GM12878 (cell line): ENCODE data around the gene DIAPH1. TPM values are rescaled to one million over a fixed set of nuclear protein-coding genes. Genes with fewer than 3 reads are reported as not detected.

Experiments
- BHLHE40 ChIP-seq, 2 experiments: fragments of 450-650 bp in 1 of 2; IDR thresholded peaks; 2 replicates each; pipeline ENCODE4 v1.6.1; 2011 to 2017; ENCODE audit warnings: low read depth in 2 of 2, borderline replicate concordance in 1 of 2, improper control_type of control experiment in 1 of 2, low read length in 1 of 2, mild to moderate bottlenecking in 1 of 2
- CBX5 ChIP-seq: sonication (generic); IDR thresholded peaks from 2 replicates; pipeline ENCODE4 v1.6.1; 2016; ENCODE audit warnings: low read depth, moderate library complexity, mild to moderate bottlenecking, inconsistent platforms
- CREB1 ChIP-seq: IDR thresholded peaks from 2 replicates; pipeline ENCODE4 v1.6.1; 2012; ENCODE audit warnings: low read depth, mild to moderate bottlenecking, inconsistent platforms
- MXI1 ChIP-seq: fragments of 150-350 bp; IDR thresholded peaks from 2 replicates; pipeline ENCODE4 v1.6.1; 2011; ENCODE audit warnings: low read depth, mild to moderate bottlenecking, inconsistent platforms, low read length, improper control_type of control experiment
- NRF1 ChIP-seq: conservative IDR thresholded peaks from 2 replicates; pipeline ENCODE4 v1.6.1; 2011; ENCODE audit warnings: mild to moderate bottlenecking, low read depth, low read length, improper control_type of control experiment
- RUNX3 ChIP-seq: IDR thresholded peaks from 2 replicates; pipeline ENCODE4 v1.6.1; 2012; ENCODE audit warnings: low read length, inconsistent platforms
- TARDBP ChIP-seq: IDR thresholded peaks from 2 replicates; pipeline ENCODE4 v1.6.1; 2016; ENCODE audit warnings: borderline replicate concordance
- YBX1 ChIP-seq: fragments of 450-650 bp; IDR thresholded peaks from 2 replicates; pipeline ENCODE4 v1.6.1; 2016; ENCODE audit warnings: antibody characterized with exemption
- ZNF384 ChIP-seq: IDR thresholded peaks from 2 replicates; pipeline ENCODE4 v1.6.1; 2012; ENCODE audit warnings: low read depth, mild to moderate bottlenecking, low read length, improper control_type of control experiment, borderline replicate concordance
- polyA plus RNA-seq, 11 experiments: library from polyadenylated mRNA; depleted of rRNA in 4 of 11; unstranded in 6 of 11; stranded (reverse) in 5 of 11; fragments of >200 nt; fragmentation: Nextera tagmentation in 4 of 11; fragmentation: Illumina TruSeq in 1 of 11; extraction: Ambion mirVana in 4 of 11; extraction: Trizol in 1 of 11; gene quantifications; 1 replicate in 1 of 11; 2 replicates in 10 of 11; pipeline versions ENCODE4 v1.2.1 to v1.2.3, GENCODE V29; 2011 to 2016; ENCODE audit warnings: inconsistent platforms in 2 of 11, missing spikeins in 2 of 11, low read depth in 1 of 11
- total RNA-seq, 4 experiments: library from RNA; depleted of rRNA in 3 of 4; stranded (reverse); fragments of >200 nt in 3 of 4; fragmentation: Illumina TruSeq in 1 of 4; extraction: Trizol in 1 of 4; gene quantifications; 2 replicates each; pipeline versions ENCODE4 v1.2.1 to v1.2.3, GENCODE V29; 2013 to 2021
- TF ChIP-seq, protein P1 (sequence below): fragments of 450-650 bp; IDR thresholded peaks from 2 replicates; pipeline ENCODE4 v1.6.1; 2017; ENCODE audit warnings: mild to moderate bottlenecking, moderate library complexity
- TF ChIP-seq, protein P2 (sequence below): IDR thresholded peaks from 2 replicates; pipeline ENCODE4 v1.6.1; 2012; ENCODE audit warnings: low read length, inconsistent platforms
- TF ChIP-seq, protein P3 (sequence below): IDR thresholded peaks from 2 replicates; pipeline ENCODE4 v1.6.1; 2011; ENCODE audit warnings: borderline replicate concordance, low read depth, mild to moderate bottlenecking, moderate library complexity, mixed read lengths, low read length; ENCODE audit not compliant: insufficient read depth; ENCODE audit errors: extremely low read length

DIAPH1 gene
- total and polyA plus RNA-seq, 10 of the 15 experiments (the other 5 are each of a cell fraction or from before 2014, with no cell fraction given): 37.8 to 168 (median 59.0) TPM

DNA sequence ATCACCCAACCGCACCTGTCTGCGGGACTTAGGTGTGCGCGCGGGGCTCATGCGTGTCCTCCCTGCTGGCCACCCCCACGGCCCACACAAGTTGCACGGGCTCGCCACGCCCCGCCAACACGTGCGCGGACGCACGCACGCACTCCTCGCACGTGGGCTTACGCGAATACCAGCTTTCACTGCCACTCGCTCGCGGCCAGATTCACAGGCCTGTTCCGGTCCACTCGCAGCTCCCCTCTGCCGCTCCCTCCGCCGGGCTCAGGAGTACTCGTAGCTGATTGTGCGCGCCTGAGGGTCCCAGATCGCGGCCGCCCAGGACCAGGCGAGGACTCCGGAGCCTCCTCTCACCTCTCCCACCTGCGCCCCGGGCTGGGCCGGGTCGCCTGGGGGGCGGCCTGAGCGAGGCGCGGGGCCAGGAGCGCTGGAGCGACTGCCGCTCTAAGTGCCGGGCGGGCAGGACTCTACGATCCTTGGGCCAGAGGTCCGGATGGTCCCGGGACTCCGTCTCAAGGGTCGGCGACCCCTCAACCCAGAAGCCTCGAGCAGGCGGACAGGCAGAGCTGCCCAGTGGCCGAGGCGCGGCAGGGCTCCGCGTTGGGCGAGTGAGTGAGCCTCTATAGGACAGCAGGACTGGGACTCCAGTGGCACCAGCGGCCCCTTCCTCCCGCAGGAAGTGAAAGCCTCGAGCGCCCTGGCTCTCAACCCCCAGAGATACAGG, 126.5 kb downstream of the DIAPH1 start (continued):
- TF ChIP-seq, protein P1, sequence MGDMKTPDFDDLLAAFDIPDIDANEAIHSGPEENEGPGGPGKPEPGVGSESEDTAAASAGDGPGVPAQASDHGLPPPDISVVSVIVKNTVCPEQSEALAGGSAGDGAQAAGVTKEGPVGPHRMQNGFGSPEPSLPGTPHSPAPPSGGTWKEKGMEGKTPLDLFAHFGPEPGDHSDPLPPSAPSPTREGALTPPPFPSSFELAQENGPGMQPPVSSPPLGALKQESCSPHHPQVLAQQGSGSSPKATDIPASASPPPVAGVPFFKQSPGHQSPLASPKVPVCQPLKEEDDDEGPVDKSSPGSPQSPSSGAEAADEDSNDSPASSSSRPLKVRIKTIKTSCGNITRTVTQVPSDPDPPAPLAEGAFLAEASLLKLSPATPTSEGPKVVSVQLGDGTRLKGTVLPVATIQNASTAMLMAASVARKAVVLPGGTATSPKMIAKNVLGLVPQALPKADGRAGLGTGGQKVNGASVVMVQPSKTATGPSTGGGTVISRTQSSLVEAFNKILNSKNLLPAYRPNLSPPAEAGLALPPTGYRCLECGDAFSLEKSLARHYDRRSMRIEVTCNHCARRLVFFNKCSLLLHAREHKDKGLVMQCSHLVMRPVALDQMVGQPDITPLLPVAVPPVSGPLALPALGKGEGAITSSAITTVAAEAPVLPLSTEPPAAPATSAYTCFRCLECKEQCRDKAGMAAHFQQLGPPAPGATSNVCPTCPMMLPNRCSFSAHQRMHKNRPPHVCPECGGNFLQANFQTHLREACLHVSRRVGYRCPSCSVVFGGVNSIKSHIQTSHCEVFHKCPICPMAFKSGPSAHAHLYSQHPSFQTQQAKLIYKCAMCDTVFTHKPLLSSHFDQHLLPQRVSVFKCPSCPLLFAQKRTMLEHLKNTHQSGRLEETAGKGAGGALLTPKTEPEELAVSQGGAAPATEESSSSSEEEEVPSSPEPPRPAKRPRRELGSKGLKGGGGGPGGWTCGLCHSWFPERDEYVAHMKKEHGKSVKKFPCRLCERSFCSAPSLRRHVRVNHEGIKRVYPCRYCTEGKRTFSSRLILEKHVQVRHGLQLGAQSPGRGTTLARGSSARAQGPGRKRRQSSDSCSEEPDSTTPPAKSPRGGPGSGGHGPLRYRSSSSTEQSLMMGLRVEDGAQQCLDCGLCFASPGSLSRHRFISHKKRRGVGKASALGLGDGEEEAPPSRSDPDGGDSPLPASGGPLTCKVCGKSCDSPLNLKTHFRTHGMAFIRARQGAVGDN: peak; percentile 89
- TF ChIP-seq, protein P2, sequence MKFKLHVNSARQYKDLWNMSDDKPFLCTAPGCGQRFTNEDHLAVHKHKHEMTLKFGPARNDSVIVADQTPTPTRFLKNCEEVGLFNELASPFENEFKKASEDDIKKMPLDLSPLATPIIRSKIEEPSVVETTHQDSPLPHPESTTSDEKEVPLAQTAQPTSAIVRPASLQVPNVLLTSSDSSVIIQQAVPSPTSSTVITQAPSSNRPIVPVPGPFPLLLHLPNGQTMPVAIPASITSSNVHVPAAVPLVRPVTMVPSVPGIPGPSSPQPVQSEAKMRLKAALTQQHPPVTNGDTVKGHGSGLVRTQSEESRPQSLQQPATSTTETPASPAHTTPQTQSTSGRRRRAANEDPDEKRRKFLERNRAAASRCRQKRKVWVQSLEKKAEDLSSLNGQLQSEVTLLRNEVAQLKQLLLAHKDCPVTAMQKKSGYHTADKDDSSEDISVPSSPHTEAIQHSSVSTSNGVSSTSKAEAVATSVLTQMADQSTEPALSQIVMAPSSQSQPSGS: no peak
- peak; percentile 97 to 98 for TF ChIP-seq BHLHE40 (IDR thresholded peaks at IDR 0.05; ENCODE audit: borderline replicate concordance in 1 of 2, low read depth in 2 of 2, low read length in 1 of 2)
- peak; percentile 70 for TF ChIP-seq MXI1
- TF ChIP-seq CBX5: no peak
- TF ChIP-seq, protein P3, sequence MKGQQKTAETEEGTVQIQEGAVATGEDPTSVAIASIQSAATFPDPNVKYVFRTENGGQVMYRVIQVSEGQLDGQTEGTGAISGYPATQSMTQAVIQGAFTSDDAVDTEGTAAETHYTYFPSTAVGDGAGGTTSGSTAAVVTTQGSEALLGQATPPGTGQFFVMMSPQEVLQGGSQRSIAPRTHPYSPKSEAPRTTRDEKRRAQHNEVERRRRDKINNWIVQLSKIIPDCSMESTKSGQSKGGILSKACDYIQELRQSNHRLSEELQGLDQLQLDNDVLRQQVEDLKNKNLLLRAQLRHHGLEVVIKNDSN: peak; percentile 78
- TF ChIP-seq NRF1: no peak
- 0 out of 2 replicates have a peak, but pooled peaks have one; percentile 18 for TF ChIP-seq RUNX3
- TF ChIP-seq TARDBP: no peak
- TF ChIP-seq ZNF384: no peak
- no peak for TF ChIP-seq YBX1
- TF ChIP-seq CREB1: peak; percentile 36; the same call in 1 of the 2 replicates
